VCaP (cell line): ENCODE data around the gene TARS3.

Experiments
- H3K27ac ChIP-seq: fragments of 450-650 bp; 2 replicates; pipeline ENCODE4 v1.5.1; 2017
- TF ChIP-seq, protein P1 (sequence below): fragments of 450-650 bp; conservative IDR thresholded peaks from 2 replicates; pipeline ENCODE4 v1.5.1; 2017; ENCODE audit warnings: mild to moderate bottlenecking, moderate library complexity

TARS3 gene

DNA sequence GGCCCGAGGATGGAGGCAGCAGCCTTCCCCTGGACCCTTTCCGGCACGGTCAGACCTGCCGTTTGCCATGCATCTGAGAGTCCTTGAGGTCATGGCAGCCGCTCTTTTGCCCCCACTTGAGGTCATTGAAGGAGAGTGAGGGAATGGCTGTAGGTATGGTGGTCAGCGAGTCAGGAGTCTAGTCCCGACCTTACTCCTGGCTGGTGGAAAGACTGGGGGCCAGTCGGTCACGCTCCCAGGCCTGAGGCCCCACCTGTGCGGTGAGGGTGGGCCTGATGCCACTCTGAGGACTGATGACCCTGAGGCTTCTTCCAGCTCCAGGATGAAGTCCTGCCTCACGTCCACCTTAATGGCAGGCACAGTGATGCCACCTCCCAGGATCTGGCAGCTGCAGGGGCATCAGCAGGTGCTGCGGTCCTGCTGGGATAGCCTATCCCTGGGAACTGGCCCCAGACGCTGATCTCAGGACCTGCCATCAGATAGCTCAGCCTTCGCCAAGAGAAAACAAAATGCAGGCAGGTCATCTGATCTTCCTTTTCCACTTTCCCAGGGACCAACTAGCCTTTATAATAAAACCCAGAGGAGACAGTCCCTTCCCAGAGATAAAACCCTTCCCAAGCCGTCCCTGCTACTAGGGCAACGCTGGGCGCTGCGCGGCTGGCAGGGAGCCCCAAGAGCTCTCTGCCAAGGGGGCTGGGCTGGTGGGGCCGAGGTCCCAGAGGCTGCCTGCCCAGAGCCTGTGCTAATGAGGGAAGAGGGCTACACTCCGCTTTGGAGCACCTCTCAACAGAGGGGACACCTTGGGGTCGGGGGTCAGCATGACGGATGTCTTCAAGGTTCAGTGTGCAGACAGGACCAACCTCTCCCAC is 114.3 kb downstream of the TARS3 start:
- H3K27ac ChIP-seq = no peak overlapping the region
- TF ChIP-seq, protein P1, sequence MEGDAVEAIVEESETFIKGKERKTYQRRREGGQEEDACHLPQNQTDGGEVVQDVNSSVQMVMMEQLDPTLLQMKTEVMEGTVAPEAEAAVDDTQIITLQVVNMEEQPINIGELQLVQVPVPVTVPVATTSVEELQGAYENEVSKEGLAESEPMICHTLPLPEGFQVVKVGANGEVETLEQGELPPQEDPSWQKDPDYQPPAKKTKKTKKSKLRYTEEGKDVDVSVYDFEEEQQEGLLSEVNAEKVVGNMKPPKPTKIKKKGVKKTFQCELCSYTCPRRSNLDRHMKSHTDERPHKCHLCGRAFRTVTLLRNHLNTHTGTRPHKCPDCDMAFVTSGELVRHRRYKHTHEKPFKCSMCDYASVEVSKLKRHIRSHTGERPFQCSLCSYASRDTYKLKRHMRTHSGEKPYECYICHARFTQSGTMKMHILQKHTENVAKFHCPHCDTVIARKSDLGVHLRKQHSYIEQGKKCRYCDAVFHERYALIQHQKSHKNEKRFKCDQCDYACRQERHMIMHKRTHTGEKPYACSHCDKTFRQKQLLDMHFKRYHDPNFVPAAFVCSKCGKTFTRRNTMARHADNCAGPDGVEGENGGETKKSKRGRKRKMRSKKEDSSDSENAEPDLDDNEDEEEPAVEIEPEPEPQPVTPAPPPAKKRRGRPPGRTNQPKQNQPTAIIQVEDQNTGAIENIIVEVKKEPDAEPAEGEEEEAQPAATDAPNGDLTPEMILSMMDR = no peak

DNA sequence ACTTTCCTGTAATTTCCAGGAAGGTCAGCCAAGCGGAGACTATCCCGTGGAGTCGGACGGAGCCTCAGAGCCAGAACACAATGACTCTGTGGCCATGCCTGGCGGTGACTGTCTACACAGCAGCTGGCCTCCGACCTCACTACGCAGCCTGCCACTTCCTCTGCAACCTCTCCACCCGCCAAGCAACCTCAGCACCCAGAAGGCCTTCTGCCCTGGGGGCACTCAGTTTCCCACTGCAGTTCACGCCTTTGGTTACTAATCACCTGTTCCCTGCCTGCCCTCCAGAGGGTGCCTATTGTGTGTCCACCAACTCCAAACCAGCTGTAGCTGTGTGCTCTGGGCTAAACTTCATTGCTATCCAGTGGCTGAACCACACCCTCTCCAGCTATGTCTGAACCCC is 116.1 kb downstream of the TARS3 start:
- TF ChIP-seq, protein P1 = no peak
- H3K27ac ChIP-seq = no peak overlapping the region

DNA sequence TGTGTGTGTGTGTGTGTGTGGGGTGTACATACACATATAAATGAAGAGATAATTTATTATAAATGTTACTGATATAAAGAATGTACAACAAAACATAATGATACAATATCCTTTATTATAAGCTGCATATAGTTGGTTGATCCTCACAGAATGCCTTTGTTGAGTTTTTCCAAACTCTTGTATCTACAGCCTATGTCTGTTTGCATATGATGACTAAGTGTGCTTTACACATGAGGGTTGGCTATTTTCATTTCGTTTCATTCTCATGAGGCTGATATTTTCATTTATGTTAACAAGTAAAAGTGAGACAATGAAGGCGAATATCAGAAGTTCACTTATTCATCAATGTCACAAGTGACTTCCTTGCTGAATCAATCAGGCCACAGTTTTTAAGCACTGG is 117.2 kb downstream of the TARS3 start:
- TF ChIP-seq, protein P1 = no peak
- no peak overlapping the region for H3K27ac ChIP-seq

DNA sequence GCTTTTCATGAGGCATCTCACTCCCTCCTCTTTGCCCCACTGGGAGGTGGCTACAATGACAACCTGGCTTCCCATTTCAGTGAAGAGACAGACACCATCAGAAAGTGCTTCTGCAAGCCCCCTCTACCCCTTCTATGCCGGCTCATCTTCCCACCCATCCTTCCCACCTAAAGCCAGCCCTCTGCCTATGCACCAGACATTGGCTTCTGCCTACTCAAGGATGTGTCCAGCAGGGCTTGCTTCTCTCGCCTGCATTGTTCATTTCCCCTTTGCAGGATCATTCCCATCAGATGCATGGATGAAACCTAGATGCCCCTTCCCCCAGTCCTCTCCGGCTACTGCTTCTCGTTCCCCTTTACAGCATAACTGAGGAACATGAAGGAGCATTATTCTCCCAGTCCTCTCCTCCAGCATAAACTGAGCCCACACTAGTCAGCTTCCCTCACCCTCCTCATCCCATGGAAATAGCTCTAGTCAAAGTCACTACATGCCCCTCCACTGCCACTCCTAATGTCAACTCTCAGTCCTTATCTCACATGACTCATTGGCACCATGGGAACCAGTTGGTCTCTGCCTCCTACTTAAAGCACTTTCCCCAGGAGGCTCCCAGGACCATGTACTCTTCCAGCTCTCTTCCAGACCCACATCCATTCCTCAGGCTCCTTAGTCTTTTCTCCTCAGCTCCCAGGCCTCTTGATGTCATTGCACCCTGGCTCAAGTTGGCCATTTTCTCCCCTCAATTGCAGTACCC is 120.0 kb downstream of the TARS3 start:
- H3K27ac ChIP-seq = no peak overlapping the region
- TF ChIP-seq, protein P1 = no peak
